Aorta (tissue), 5 donors: ENCODE results near the gene M6PR. TPM values are rescaled to one million over a fixed set of nuclear protein-coding genes. Genes with fewer than 3 reads are reported as not detected.
A peak's percentile ranks its signal among the peaks of the same experiment; 100 is the strongest.

Source experiments
- ATAC-seq: fragments of 200-7000 bp; cut with Tn5 transposase; one replicate; pipeline ENCODE4 v1.9.1; 2022; ENCODE audit warnings: moderate library complexity; ENCODE audit not compliant: low FRiP score
- DNase-seq, 2 donors: peaks; one replicate each; pipeline ENCODE4 v3.0.0-alpha.2; 2020
- H3K27ac ChIP-seq, 2 donors: one replicate each; pipeline ENCODE4 v1.5.1; 2013; ENCODE audit warnings: low read length in 2 of 2, mild to moderate bottlenecking in 2 of 2, moderate library complexity in 2 of 2, control low read depth in 1 of 2, inconsistent platforms in 1 of 2, low read depth in 1 of 2
- H3K27me3 ChIP-seq, 2 donors: one replicate each; pipeline ENCODE4 v1.6.1; 2013; ENCODE audit warnings: control low read depth in 1 of 2, low read length in 1 of 2, mild to moderate bottlenecking in 1 of 2, moderate library complexity in 1 of 2; ENCODE audit not compliant: insufficient read depth in 2 of 2, control insufficient read depth in 1 of 2
- H3K36me3 ChIP-seq, 2 donors: one replicate each; pipeline ENCODE4 v1.6.1; 2013; ENCODE audit warnings: control low read depth in 1 of 2, low read length in 1 of 2, mild to moderate bottlenecking in 1 of 2; ENCODE audit not compliant: insufficient read depth in 2 of 2, control insufficient read depth in 1 of 2
- H3K4me1 ChIP-seq, 2 donors: one replicate each; pipeline ENCODE4 v1.6.1; 2013; ENCODE audit warnings: low read length in 2 of 2, control low read depth in 1 of 2, mild to moderate bottlenecking in 1 of 2, moderate library complexity in 1 of 2; ENCODE audit not compliant: insufficient read depth in 2 of 2, control insufficient read depth in 1 of 2
- H3K4me3 ChIP-seq, 2 donors: one replicate each; pipeline ENCODE4 v1.5.1; 2013; ENCODE audit warnings: low read length in 2 of 2, control low read depth in 1 of 2, mild to moderate bottlenecking in 1 of 2
- H3K9me3 ChIP-seq: one replicate; pipeline ENCODE4 v1.6.1; 2013; ENCODE audit warnings: mild to moderate bottlenecking, low read length; ENCODE audit not compliant: control insufficient read depth
- WGBS, 2 donors: extraction: QIAGEN DNeasy Blood & Tissue Kit; methylation state at CpG; one replicate each; pipeline ENCODE4 v1.1.7; 2013; 5-methylcytosine and 5-hydroxymethylcytosine counted together
- intact Hi-C, 2 donors: fragments of 100-400 bp; cut with DNase I; formaldehyde crosslinking; loops; one replicate each; pipeline versions ENCODE4 v1.14.2 to v1.15.0; 2022
- polyA plus RNA-seq, 2 donors: library from polyadenylated mRNA; stranded (reverse); fragments of 200-250 nt; gene quantifications; one replicate each; pipeline ENCODE4 v1.2.3, GENCODE V29; 2013
- total RNA-seq, 2 donors: library from RNA; stranded (reverse); fragmentation: NEBNext Ultra II Directional; extraction: Animal tissue kit (Norgen Biotek cat#: 25700); gene quantifications; one replicate each; pipeline ENCODE4 v1.2.1, GENCODE V29; 2021
- donor health status: healthy with polysubstance abuse.
- donor health status: Bipolar disorder and iron deficiency.
- donor health status: DM: no; HTN: no; CAD: no.
- donor health status: DM: no; HTN: no; CAD: no.
- donor health status: DM: yes; HTN: yes; CAD: no.

The M6PR gene
- total and polyA plus RNA-seq, 4 donors = 38.6 to 105 (median 67.0) TPM

DNA sequence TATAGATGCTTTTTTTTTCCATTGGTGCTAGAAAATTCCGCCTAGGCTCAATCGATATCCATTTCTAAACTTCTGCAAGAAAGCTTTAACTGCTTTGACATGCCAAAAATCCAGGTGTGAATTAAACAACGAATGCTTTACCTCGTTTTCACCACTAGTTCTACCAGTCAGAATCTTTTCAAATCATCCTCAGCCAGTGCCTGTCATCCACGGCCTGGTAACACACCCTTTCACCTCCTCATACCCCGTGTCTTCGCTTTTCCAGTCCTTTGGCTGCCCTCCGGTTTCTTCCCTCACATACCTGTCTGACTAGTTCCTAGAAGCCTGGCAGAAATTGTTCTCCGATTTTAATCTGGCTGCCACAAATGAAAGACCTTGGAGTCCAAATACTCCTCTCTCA is 36.5 kb downstream of the M6PR start:
- Histone ChIP-seq H3K4me3 (no peak overlapping the region), H3K36me3 (no peaks in the 10 kb centered on the region), H3K27me3 (no peaks in the 10 kb centered on the region), H3K27ac (peak overlapping the region; percentile 79 to 87), H3K9me3 (no peaks in the 10 kb centered on the region), H3K4me1 (peaks cover 0 to 6% of the 10 kb centered on the region in 2 donors)
- ATAC-seq (no peak), DNase-seq (no peak)
- 24 to 26% methylated on average over 9 of the region's 9 CpGs for WGBS, 2 donors
- intact Hi-C loops = loop anchor here in 1 of 2 donors (5.0 kb wide), 1 partner anchor 39 kb away; no protein-coding TSS in a partner anchor

DNA sequence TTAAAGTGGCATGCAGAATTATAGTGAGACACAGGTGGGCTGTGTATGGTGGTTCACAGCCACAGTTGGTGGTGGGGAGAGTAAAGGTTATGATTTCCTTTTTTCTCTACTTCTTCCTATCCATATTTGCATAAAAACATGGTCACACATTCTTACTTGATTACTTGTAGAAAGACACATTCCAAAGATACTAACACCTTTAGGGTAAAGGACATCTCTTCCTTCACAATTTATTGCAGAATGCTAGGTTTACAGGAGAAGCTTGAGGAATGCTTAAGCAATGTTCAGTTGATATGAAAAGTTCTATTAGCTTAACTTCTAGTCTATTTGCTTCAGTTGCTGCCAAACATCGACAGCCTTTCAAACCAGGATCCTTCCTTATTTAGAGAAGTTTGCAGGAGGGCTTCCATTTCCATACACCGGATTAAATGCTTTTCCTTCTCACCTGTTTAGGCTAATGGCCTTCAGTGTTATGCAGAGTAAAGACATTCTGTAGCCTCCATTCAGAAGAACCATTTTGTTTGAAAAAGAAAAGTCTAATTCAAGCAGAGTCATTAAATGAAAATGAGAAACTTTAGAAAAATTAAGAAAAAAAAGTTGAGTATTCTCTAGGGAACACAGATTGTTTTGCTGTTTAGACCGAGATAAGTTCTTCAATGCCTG is 37.7 kb downstream of the M6PR start:
- H3K9me3 ChIP-seq = no peaks in the 10 kb centered on the region
- H3K27ac ChIP-seq = no peak overlapping the region
- WGBS, 2 donors = 69 to 73% methylated on average over 3 of the region's 3 CpGs
- no peak for DNase-seq
- H3K36me3 ChIP-seq = no peaks in the 10 kb centered on the region
- no peaks in the 10 kb centered on the region for H3K27me3 ChIP-seq
- intact Hi-C loops = loop anchor here in 1 of 2 donors (5.0 kb wide), 1 partner anchor 41 kb away; no protein-coding TSS in a partner anchor
- no peak for ATAC-seq
- H3K4me1 ChIP-seq = peaks cover 0 to 6% of the 10 kb centered on the region in 2 donors
- H3K4me3 ChIP-seq = no peak overlapping the region

DNA sequence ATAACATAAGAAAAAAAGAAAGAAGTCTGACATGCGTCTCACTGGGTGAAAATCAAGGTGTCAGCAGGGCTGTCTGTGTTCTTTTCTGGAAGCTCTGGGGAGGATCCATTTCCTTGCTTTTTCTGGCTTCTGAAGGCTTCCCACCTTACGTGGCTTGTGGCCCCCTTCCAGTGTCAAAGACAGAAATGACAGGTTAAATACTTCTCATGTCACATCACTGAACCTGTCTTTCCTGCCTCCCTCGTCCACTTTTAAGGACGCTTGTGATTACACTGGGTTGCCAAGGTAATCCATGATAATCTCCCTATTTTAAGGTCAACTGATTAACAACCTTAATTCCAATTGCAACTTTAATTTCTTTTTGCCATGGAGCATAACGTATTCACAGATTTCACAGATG is 39.7 kb downstream of the M6PR start:
- intact Hi-C loops = loop anchor here (5.0 to 10.0 kb wide), 2 partner anchors 43 to 1305 kb away; partner anchors contain the start of gene GABARAPL1 (in 1 of the 2)
- H3K4me1 ChIP-seq = peaks cover 0 to 6% of the 10 kb centered on the region in 2 donors
- no peaks in the 10 kb centered on the region for H3K9me3 ChIP-seq
- H3K27ac ChIP-seq = no peak overlapping the region
- DNase-seq (no peak), ATAC-seq (no peak)
- 74 to 84% methylated on average over 5 of the region's 5 CpGs for WGBS, 2 donors
- no peak overlapping the region for H3K4me3 ChIP-seq
- no peaks in the 10 kb centered on the region for H3K36me3 ChIP-seq
- no peaks in the 10 kb centered on the region for H3K27me3 ChIP-seq

DNA sequence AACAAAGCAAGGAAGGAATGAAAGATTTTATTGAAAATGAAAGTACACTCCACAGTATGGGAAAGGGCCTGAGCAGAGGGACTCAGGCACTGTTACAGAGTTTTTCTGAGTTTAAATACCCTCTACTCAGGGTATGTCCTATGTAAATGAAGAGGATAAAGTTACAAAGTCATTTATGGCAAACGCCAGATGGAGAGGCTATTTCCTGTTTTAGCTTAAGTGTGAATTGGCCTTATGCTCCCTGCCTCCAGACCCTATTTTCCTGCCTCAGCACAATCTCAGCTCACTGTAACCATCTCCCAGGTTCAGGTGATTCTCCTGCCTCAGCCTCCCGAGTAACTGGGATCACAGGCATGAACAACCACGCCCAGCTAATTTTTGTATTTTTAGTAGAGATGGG is 41.9 kb downstream of the M6PR start:
- intact Hi-C loops = loop anchor here in 1 of 2 donors (10.0 kb wide), 1 partner anchor 1307 kb away; the partner anchor contains the start of gene GABARAPL1
- Histone ChIP-seq H3K36me3 (no peaks in the 10 kb centered on the region), H3K27me3 (no peaks in the 10 kb centered on the region), H3K4me3 (no peak overlapping the region), H3K4me1 (no peaks in the 10 kb centered on the region), H3K9me3 (no peaks in the 10 kb centered on the region), H3K27ac (no peak overlapping the region)
- ATAC-seq (no peak), DNase-seq (no peak)
- WGBS, 2 donors = 81 to 87% methylated on average over 3 of the region's 3 CpGs

- Histone ChIP-seq H3K4me3 (no peak overlapping the region), H3K36me3 (no peaks in the 10 kb centered on the region), H3K4me1 (no peaks in the 10 kb centered on the region), H3K9me3 (no peaks in the 10 kb centered on the region), H3K27me3 (no peaks in the 10 kb centered on the region), H3K27ac (no peak overlapping the region)
- 87 to 88% methylated on average over 16 of the region's 16 CpGs for WGBS, 2 donors
- DNase-seq (no peak), ATAC-seq (no peak)
- intact Hi-C loops = loop anchor here in 1 of 2 donors (10.0 kb wide), 1 partner anchor 1308 kb away; the partner anchor contains the start of gene GABARAPL1
Measured at GRCh38 chr12:8906266-8907180, 42.9 kb downstream of the M6PR start.

DNA sequence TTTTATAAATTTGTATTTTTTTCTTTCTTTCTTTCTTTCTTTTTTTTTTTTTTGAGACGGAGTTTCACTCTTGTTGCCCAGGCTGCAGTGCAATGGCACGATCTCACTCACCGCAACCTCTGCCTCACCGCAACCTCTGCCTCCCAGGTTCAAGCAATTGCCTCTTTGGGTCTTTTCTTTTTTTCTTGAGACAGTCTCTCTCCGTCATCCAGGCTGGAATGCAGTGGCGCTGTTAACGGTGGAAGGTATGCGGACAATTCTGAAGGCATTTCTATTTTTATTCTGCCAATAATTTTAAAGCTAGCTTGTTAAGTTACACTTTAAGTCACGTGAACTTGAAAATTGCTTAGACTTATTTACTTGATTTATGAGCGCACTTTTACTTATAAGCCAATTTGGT is 43.9 kb downstream of the M6PR start:
- H3K27ac ChIP-seq = no peak overlapping the region
- DNase-seq (no peak), ATAC-seq (no peak)
- H3K4me3 ChIP-seq = no peak overlapping the region
- H3K9me3 ChIP-seq = no peaks in the 10 kb centered on the region
- intact Hi-C loops = loop anchor here in 1 of 2 donors (10.0 kb wide), 1 partner anchor 1309 kb away; the partner anchor contains the start of gene GABARAPL1
- H3K4me1 ChIP-seq = no peaks in the 10 kb centered on the region
- H3K27me3 ChIP-seq = no peaks in the 10 kb centered on the region
- no peaks in the 10 kb centered on the region for H3K36me3 ChIP-seq
- 10 to 20% methylated on average over 7 to 10 of the region's 10 CpGs for WGBS, 2 donors

DNA sequence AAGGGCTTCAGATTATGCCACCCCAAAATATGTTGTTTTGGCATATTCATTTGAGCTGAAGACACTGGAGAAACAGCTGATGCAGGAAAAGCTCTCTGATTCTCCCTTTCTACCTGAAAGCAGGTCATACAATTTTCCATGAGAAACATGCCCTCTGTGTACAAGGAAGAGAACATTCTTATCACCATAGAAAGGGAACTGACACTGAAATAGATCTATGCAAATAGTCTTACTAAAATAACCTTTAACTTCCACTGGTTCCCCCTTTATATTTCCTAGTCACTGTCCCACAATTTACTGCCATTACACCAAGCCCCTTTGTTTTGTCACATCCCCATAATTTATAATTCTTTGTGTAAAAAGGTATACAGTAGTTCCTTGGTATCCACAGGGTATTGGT is 44.8 kb downstream of the M6PR start:
- no peak overlapping the region for H3K27ac ChIP-seq
- intact Hi-C loops = loop anchor here in 1 of 2 donors (10.0 kb wide), 1 partner anchor 1310 kb away; the partner anchor contains the start of gene GABARAPL1
- no peaks in the 10 kb centered on the region for H3K36me3 ChIP-seq
- H3K4me1 ChIP-seq = no peaks in the 10 kb centered on the region
- no peak for ATAC-seq
- DNase-seq = no peak
- no peak overlapping the region for H3K4me3 ChIP-seq
- no peaks in the 10 kb centered on the region for H3K9me3 ChIP-seq
- H3K27me3 ChIP-seq = no peaks in the 10 kb centered on the region

GRCh38 chr12:8903646-8904045 is 45.8 kb downstream of the M6PR start:
- no peak overlapping the region for H3K27ac ChIP-seq
- DNase-seq = no peak
- ATAC-seq = no peak
- no peaks in the 10 kb centered on the region for H3K9me3 ChIP-seq
- 91 to 96% methylated on average over 3 of the region's 3 CpGs for WGBS, 2 donors
- H3K36me3 ChIP-seq = no peaks in the 10 kb centered on the region
- intact Hi-C loops = loop anchor here in 1 of 2 donors (10.0 kb wide), 1 partner anchor 1311 kb away; the partner anchor contains the start of gene GABARAPL1
- no peak overlapping the region for H3K4me3 ChIP-seq
- no peaks in the 10 kb centered on the region for H3K27me3 ChIP-seq
- H3K4me1 ChIP-seq = no peaks in the 10 kb centered on the region
